H1 (cell line): Measurements from ENCODE around the gene SKAP2. TPM values are rescaled to one million over a fixed set of nuclear protein-coding genes. Genes with fewer than 3 reads are reported as not detected.

Experiments
- CTCF ChIA-PET: fragments of 300-600 bp; sonication (Branson Sonifier 250); formaldehyde crosslinking; loops from one replicate; lab custom pipeline; 2021; ENCODE audit not compliant: partially characterized antibody; lab: Charles Lee
- POLR2A ChIA-PET: fragments of 300-600 bp; sonication (Branson Sonifier 250); formaldehyde crosslinking; loops from one replicate; lab custom pipeline; 2021; ENCODE audit warnings: inconsistent platforms; ENCODE audit not compliant: partially characterized antibody; lab: Charles Lee
- DNase-seq, 2 experiments: peaks; one replicate each; pipeline versions ENCODE4 v3.0.0 to v3.0.0-alpha.2; 2010 to 2022; ENCODE audit warnings: low spot score in 2 of 2, low read depth in 1 of 2, mixed read lengths in 1 of 2
- FAIRE-seq: peaks from 2 replicates; lab custom pipeline; 2011; peaks lifted over from hg19 to GRCh38; lab: Jason Lieb, UNC
- H2AFZ ChIP-seq: 2 replicates; pipeline ENCODE4 v1.8.1; 2012; ENCODE audit warnings: low read length, inconsistent platforms
- H2AK5ac ChIP-seq: 2 replicates; pipeline ENCODE4 v1.6.1; 2013; ENCODE audit warnings: low read depth, low read length
- H2BK120ac ChIP-seq: replicated peaks from 2 replicates; pipeline ENCODE3; 2013; ENCODE audit warnings: low read depth, low read length, inconsistent platforms
- H2BK12ac ChIP-seq: 2 replicates; pipeline ENCODE4 v1.6.1; 2013; ENCODE audit warnings: low read depth, low read length
- H2BK15ac ChIP-seq: 2 replicates; pipeline ENCODE4 v1.6.1; 2013; ENCODE audit warnings: low read length
- H2BK20ac ChIP-seq: 2 replicates; pipeline ENCODE4 v1.6.1; 2013; ENCODE audit warnings: low read length
- H2BK5ac ChIP-seq: 2 replicates; pipeline ENCODE4 v1.6.1; 2013; ENCODE audit warnings: low read depth, low read length
- H3K14ac ChIP-seq: 2 replicates; pipeline ENCODE4 v1.6.1; 2013; ENCODE audit warnings: inconsistent platforms; ENCODE audit not compliant: insufficient read length
- H3K18ac ChIP-seq: 2 replicates; pipeline ENCODE4 v1.6.1; 2013; ENCODE audit warnings: low read length; ENCODE audit errors: extremely low read depth
- H3K23ac ChIP-seq: 2 replicates; pipeline ENCODE4 v1.6.1; 2013; ENCODE audit warnings: inconsistent platforms; ENCODE audit not compliant: insufficient read length
- H3K23me2 ChIP-seq: 2 replicates; pipeline ENCODE4 v1.6.1; 2013; ENCODE audit warnings: low read depth, low read length
- H3K27ac ChIP-seq: 2 replicates; pipeline ENCODE4 v1.6.1; 2011; ENCODE audit warnings: low read depth, low read length, inconsistent platforms
- H3K27me3 ChIP-seq, 4 experiments: replicated peaks in 1 of 4; 1 replicate in 1 of 4; 2 replicates in 3 of 4; pipeline versions ENCODE4 v1.6.1 to v1.8.1; 2011 to 2013; ENCODE audit warnings: low read length in 3 of 4, mild to moderate bottlenecking in 3 of 4, inconsistent platforms in 2 of 4, mixed read lengths in 2 of 4, moderate library complexity in 1 of 4; ENCODE audit not compliant: control insufficient read depth in 3 of 4, insufficient read depth in 3 of 4; ENCODE audit errors: extremely low read depth in 1 of 4
- H3K36me3 ChIP-seq, 4 experiments: 2 replicates each; pipeline versions ENCODE4 v1.6.1 to v1.8.1; 2011 to 2013; ENCODE audit warnings: mild to moderate bottlenecking in 4 of 4, low read length in 3 of 4, moderate library complexity in 2 of 4, control low read depth in 1 of 4, inconsistent platforms in 1 of 4; ENCODE audit not compliant: insufficient read depth in 4 of 4, control insufficient read depth in 2 of 4
- H3K4ac ChIP-seq: replicated peaks from 2 replicates; pipeline ENCODE3; 2013; ENCODE audit warnings: low read length, low read depth, mixed read lengths, inconsistent platforms; ENCODE audit not compliant: insufficient read length
- H3K4me1 ChIP-seq, 4 experiments: replicated peaks in 1 of 4; 1 replicate in 1 of 4; 2 replicates in 3 of 4; pipeline versions ENCODE4 v1.6.1 to v1.8.1; 2011 to 2013; ENCODE audit warnings: low read length in 3 of 4, inconsistent platforms in 2 of 4, mixed read lengths in 1 of 4; ENCODE audit not compliant: insufficient read depth in 4 of 4, control insufficient read depth in 3 of 4
- H3K4me2 ChIP-seq, 2 experiments: 2 replicates each; pipeline versions ENCODE4 v1.6.1 to v1.8.1; 2011 to 2013; ENCODE audit warnings: low read depth in 2 of 2, low read length in 2 of 2, control low read depth in 1 of 2, inconsistent platforms in 1 of 2, mild to moderate bottlenecking in 1 of 2; ENCODE audit not compliant: insufficient read depth in 1 of 2
- H3K4me3 ChIP-seq, 4 experiments: fragments of 200-600, 300-600 bp in 1 of 4; sonication (generic), shearing (Covaris generic), sonication (Bioruptor Twin) in 1 of 4; 2 replicates each; pipeline versions ENCODE4 v1.5.1 to v1.8.1; 2011 to 2016; ENCODE audit warnings: low read length in 4 of 4, low read depth in 3 of 4, control low read depth in 2 of 4, inconsistent platforms in 2 of 4, mild to moderate bottlenecking in 2 of 4, mixed read lengths in 1 of 4, moderate library complexity in 1 of 4; ENCODE audit not compliant: insufficient read depth in 2 of 4; ENCODE audit errors: extremely low read depth in 1 of 4
- H3K56ac ChIP-seq: replicated peaks from 2 replicates; pipeline ENCODE3; 2013; ENCODE audit warnings: low read depth, mild to moderate bottlenecking, mixed read lengths, low read length, inconsistent platforms; ENCODE audit not compliant: insufficient read length
- H3K79me1 ChIP-seq: 2 replicates; pipeline ENCODE4 v1.6.1; 2013; ENCODE audit warnings: low read depth, low read length, control low read depth
- H3K79me2 ChIP-seq, 2 experiments: 2 replicates each; pipeline versions ENCODE4 v1.6.1 to v1.8.1; 2012 to 2013; ENCODE audit warnings: low read length in 2 of 2, mild to moderate bottlenecking in 2 of 2, inconsistent platforms in 1 of 2; ENCODE audit not compliant: insufficient read depth in 2 of 2, control insufficient read depth in 1 of 2
- H3K9ac ChIP-seq, 4 experiments: replicated peaks in 1 of 4; 1 replicate in 1 of 4; 2 replicates in 3 of 4; pipeline versions ENCODE4 v1.6.1 to v1.8.1; 2011 to 2013; ENCODE audit warnings: low read depth in 3 of 4, low read length in 3 of 4, control low read depth in 2 of 4, mild to moderate bottlenecking in 2 of 4, moderate library complexity in 2 of 4, inconsistent platforms in 1 of 4; ENCODE audit errors: extremely low read depth in 1 of 4
- H3K9me3 ChIP-seq, 2 experiments: 2 replicates each; pipeline versions ENCODE4 v1.6.1 to v1.8.1; 2012 to 2013; ENCODE audit warnings: mild to moderate bottlenecking in 2 of 2, moderate library complexity in 2 of 2, control low read depth in 1 of 2, inconsistent platforms in 1 of 2, low read depth in 1 of 2, low read length in 1 of 2, mixed read lengths in 1 of 2; ENCODE audit not compliant: insufficient read depth in 2 of 2
- H4K20me1 ChIP-seq, 2 experiments: replicated peaks in 1 of 2; 2 replicates each; pipeline versions ENCODE3 to v1.8.1; 2011 to 2013; ENCODE audit warnings: inconsistent platforms in 2 of 2, low read length in 2 of 2, mild to moderate bottlenecking in 1 of 2; ENCODE audit not compliant: insufficient read depth in 2 of 2, control insufficient read depth in 1 of 2
- H4K5ac ChIP-seq: 2 replicates; pipeline ENCODE4 v1.6.1; 2013; ENCODE audit warnings: low read length, low read depth, mixed read lengths, inconsistent platforms; ENCODE audit not compliant: insufficient read length
- H4K8ac ChIP-seq: 2 replicates; pipeline ENCODE4 v1.8.0; 2013; ENCODE audit warnings: mild to moderate bottlenecking, moderate library complexity, low read length, inconsistent platforms; ENCODE audit not compliant: insufficient read depth; ENCODE audit errors: extremely low read depth
- H4K91ac ChIP-seq: replicated peaks from 2 replicates; pipeline ENCODE3; 2013; ENCODE audit warnings: low read length, mixed read lengths, inconsistent platforms; ENCODE audit not compliant: insufficient read length
- ASH2L ChIP-seq: fragments of 200-600, 300-600 bp; sonication (generic); IDR thresholded peaks from one replicate; pipeline ENCODE4 v1.7.1; 2017; ENCODE audit warnings: low read length
- ATF2 ChIP-seq: IDR thresholded peaks from 2 replicates; pipeline ENCODE4 v1.6.1; 2012; ENCODE audit warnings: low read length, inconsistent platforms
- CBX8 ChIP-seq: fragments of 300-800, 300-1000 bp; sonication (generic); IDR thresholded peaks from 2 replicates; pipeline ENCODE4 v1.7.1; 2016; ENCODE audit warnings: low read depth, low read length, borderline replicate concordance
- EP300 ChIP-seq, 2 experiments: IDR thresholded peaks; 1 replicate in 1 of 2; 2 replicates in 1 of 2; pipeline ENCODE4 v1.6.1; 2011 to 2012; ENCODE audit warnings: low read depth in 2 of 2, low read length in 2 of 2, mild to moderate bottlenecking in 2 of 2, borderline replicate concordance in 1 of 2, inconsistent platforms in 1 of 2, moderate library complexity in 1 of 2
- FOSL1 ChIP-seq: IDR thresholded peaks from 2 replicates; pipeline ENCODE4 v1.6.1; 2011; ENCODE audit warnings: mild to moderate bottlenecking, low read depth, low read length, moderate library complexity; ENCODE audit not compliant: insufficient read depth
- KDM4A ChIP-seq: IDR thresholded peaks from one replicate; pipeline ENCODE4 v1.7.1; 2012; ENCODE audit warnings: low read depth, mild to moderate bottlenecking, moderate library complexity, low read length, inconsistent platforms; ENCODE audit not compliant: severe bottlenecking
- MAFK ChIP-seq: IDR thresholded peaks from 2 replicates; pipeline ENCODE4 v1.6.1; 2012; ENCODE audit warnings: low read depth, mild to moderate bottlenecking, improper control_type of control experiment, low read length
- POU5F1 ChIP-seq: IDR thresholded peaks from 2 replicates; pipeline ENCODE4 v1.6.1; 2011; ENCODE audit warnings: low read depth, mild to moderate bottlenecking, low read length, moderate library complexity
- RXRA ChIP-seq: IDR thresholded peaks from 2 replicates; pipeline ENCODE4 v1.6.1; 2011; ENCODE audit warnings: low read depth, mild to moderate bottlenecking, low read length, moderate library complexity; ENCODE audit not compliant: insufficient read depth
- SIRT6 ChIP-seq: IDR thresholded peaks from one replicate; pipeline ENCODE4 v1.7.1; 2012; ENCODE audit warnings: low read length, inconsistent platforms
- WGBS, 2 experiments: shearing (Covaris generic) in 1 of 2; methylation state at CpG; one replicate each; pipeline versions ENCODE4 v1.1.6 to v1.1.7; 2013 to 2015; ENCODE audit warnings: low lambda C conversion rate in 2 of 2, mixed read lengths in 2 of 2, inconsistent platforms in 1 of 2, low coverage in 1 of 2, missing lambda C conversion rate in 1 of 2; ENCODE audit not compliant: insufficient replicate concordance in 2 of 2, insufficient coverage in 1 of 2, insufficient read length in 1 of 2; ENCODE audit errors: extremely low coverage in 1 of 2, missing lambda C conversion rate in 1 of 2; 5-methylcytosine and 5-hydroxymethylcytosine counted together
- polyA plus RNA-seq, 7 experiments: library from polyadenylated mRNA; depleted of rRNA in 3 of 7; stranded (reverse) in 5 of 7; unstranded in 2 of 7; fragments of >200 nt in 5 of 7; fragments of 200-250 nt in 2 of 7; gene quantifications; 1 replicate in 5 of 7; 2 replicates in 1 of 7; 4 replicates in 1 of 7; pipeline versions ENCODE4 v1.2.1 to v1.2.3, GENCODE V29; 2011 to 2013; ENCODE audit warnings: missing spikeins in 2 of 7, mixed read lengths in 2 of 7
- total RNA-seq: library from RNA; stranded (reverse); fragmentation: NEBNext Ultra II Directional; extraction: Animal tissue kit (Norgen Biotek cat#: 25700); gene quantifications from 2 replicates; pipeline ENCODE4 v1.2.1, GENCODE V29; 2021

Gene SKAP2
- total and polyA plus RNA-seq, 2 of the 8 experiments (the other 6 are each of a cell fraction or from before 2014, with no cell fraction given): 0.53 to 5.1 TPM

- no peaks in the 10 kb centered on the region for H3K79me2 ChIP-seq
- no peak overlapping the region for H2BK120ac ChIP-seq
- H4K20me1 ChIP-seq: no peaks in the 10 kb centered on the region
- no peak for DNase-seq
- ChIA-PET POLR2A (no interaction called here), CTCF (interaction anchor here (0.6 to 1.8 kb wide), 2 partner anchors 12 to 302 kb away, joined by 3 to 10 read pairs; no protein-coding TSS in a partner anchor)
- H3K56ac ChIP-seq: no peak overlapping the region
- no peak overlapping the region for H2AFZ ChIP-seq
- H3K4ac ChIP-seq: no peak overlapping the region
- no peak overlapping the region for H2AK5ac ChIP-seq
- H3K4me2 ChIP-seq: no peak overlapping the region
- no peak for TF ChIP-seq EP300 (IDR thresholded peaks at IDR 0.05; ENCODE audit: borderline replicate concordance in 1 of 2, low read depth in 2 of 2, low read length in 2 of 2)
- TF ChIP-seq MAFK: no peak
- no peak for TF ChIP-seq ASH2L
- TF ChIP-seq FOSL1: no peak
- TF ChIP-seq RXRA: no peak
- no peak for TF ChIP-seq CBX8
- no peak for TF ChIP-seq ATF2
- TF ChIP-seq SIRT6: no peak
- no peak for TF ChIP-seq POU5F1
- no peak for TF ChIP-seq KDM4A
- H3K14ac ChIP-seq: no peak overlapping the region
- H3K9me3 ChIP-seq: no peaks in the 10 kb centered on the region
- no peak overlapping the region for H3K18ac ChIP-seq
- no peak overlapping the region for H2BK15ac ChIP-seq
- H3K23me2 ChIP-seq: no peaks in the 10 kb centered on the region
- no peaks in the 10 kb centered on the region for H3K36me3 ChIP-seq
- WGBS, 2 experiments: 86% methylated on average over 2 of the region's 2 CpGs; no CpG with 5 or more reads in 1 of the 2 experiments
- no peaks in the 10 kb centered on the region for H3K79me1 ChIP-seq
- no peak overlapping the region for H4K8ac ChIP-seq
- FAIRE-seq: no peak
- no peak overlapping the region for H3K23ac ChIP-seq
- no peaks in the 10 kb centered on the region for H3K4me1 ChIP-seq
- no peak overlapping the region for H2BK20ac ChIP-seq
- H3K27ac ChIP-seq: no peak overlapping the region
- H3K4me3 ChIP-seq: no peak overlapping the region
- H4K5ac ChIP-seq: no peak overlapping the region
- no peak overlapping the region for H2BK12ac ChIP-seq
- no peak overlapping the region for H3K9ac ChIP-seq
- no peak overlapping the region for H4K91ac ChIP-seq
- no peaks in the 10 kb centered on the region for H3K27me3 ChIP-seq
- no peak overlapping the region for H2BK5ac ChIP-seq
Measured at GRCh38 chr7:26670841-26671240, 193.5 kb downstream of the SKAP2 start.
